ENCODE results near the gene ANKRD28.

- TF ChIP-seq TAF1 (IDR thresholded peaks at IDR 0.05; ENCODE audit: borderline replicate concordance, insufficient read depth, low read length) (no peak), REST (IDR thresholded peaks at IDR 0.05; ENCODE audit: insufficient read depth in 1 of 2, low read depth in 2 of 2, low read length in 2 of 2) (no peak)
These were observed 66.8 kb downstream of the ANKRD28 start for GRCh38 chr3:15731024-15731423.
